Common myeloid progenitor, CD34-positive (primary cell): ENCODE data around the gene DDA1.

ENCODE experiments used
- CTCF ChIA-PET: fragments of 350-600 bp; sonication (Branson Sonifier 250); formaldehyde crosslinking; loops from one replicate; lab custom pipeline; 2021; ENCODE audit warnings: antibody characterized with exemption; lab: Charles Lee
- POLR2A ChIA-PET: fragments of 350-600 bp; sonication (Branson Sonifier 250); formaldehyde crosslinking; loops from one replicate; lab custom pipeline; 2021; ENCODE audit warnings: antibody characterized with exemption; lab: Charles Lee
- DNase-seq, 3 donors: peaks; one replicate each; pipeline versions ENCODE4 v3.0.0 to v3.0.0-alpha.2; 2013
- H3K27ac ChIP-seq, 2 experiments: 1 replicate in 1 of 2; 2 replicates in 1 of 2; pipeline ENCODE4 v1.7.0; 2013; ENCODE audit warnings: inconsistent platforms in 2 of 2, low read length in 2 of 2, mild to moderate bottlenecking in 2 of 2, low read depth in 1 of 2, moderate library complexity in 1 of 2; ENCODE audit not compliant: severe bottlenecking in 2 of 2, insufficient read depth in 1 of 2, poor library complexity in 1 of 2
- H3K27me3 ChIP-seq, 5 experiments: replicated peaks in 2 of 5; 1 replicate in 3 of 5; 2 replicates in 2 of 5; pipeline versions ENCODE4 v1.6.1 to v1.7.0; 2013; ENCODE audit warnings: low read length in 4 of 5, mild to moderate bottlenecking in 2 of 5, moderate library complexity in 2 of 5, inconsistent platforms in 1 of 5; ENCODE audit not compliant: insufficient read depth in 5 of 5, control insufficient read depth in 4 of 5
- H3K36me3 ChIP-seq, 4 experiments: 1 replicate in 2 of 4; 2 replicates in 2 of 4; pipeline versions ENCODE4 v1.6.1 to v1.7.0; 2013; ENCODE audit warnings: low read length in 3 of 4, control low read depth in 1 of 4, mild to moderate bottlenecking in 1 of 4; ENCODE audit not compliant: control insufficient read depth in 4 of 4, insufficient read depth in 4 of 4
- H3K4me1 ChIP-seq, 4 experiments: 1 replicate in 3 of 4; 2 replicates in 1 of 4; pipeline versions ENCODE4 v1.6.1 to v1.7.1; 2013; ENCODE audit warnings: low read length in 3 of 4, mild to moderate bottlenecking in 3 of 4, control low read depth in 1 of 4, inconsistent platforms in 1 of 4, moderate library complexity in 1 of 4; ENCODE audit not compliant: control insufficient read depth in 4 of 4, insufficient read depth in 4 of 4; ENCODE audit errors: control extremely low read depth in 1 of 4
- H3K4me3 ChIP-seq, 7 experiments: 1 replicate in 4 of 7; 2 replicates in 3 of 7; pipeline versions ENCODE4 v1.5.1 to v1.7.0; 2013; ENCODE audit warnings: mild to moderate bottlenecking in 7 of 7, low read length in 6 of 7, moderate library complexity in 6 of 7, inconsistent platforms in 2 of 7, low read depth in 2 of 7, control low read depth in 1 of 7; ENCODE audit not compliant: insufficient read depth in 4 of 7, control insufficient read depth in 1 of 7; ENCODE audit errors: extremely low read depth in 1 of 7
- H3K9me3 ChIP-seq, 5 experiments: 1 replicate in 4 of 5; 2 replicates in 1 of 5; pipeline versions ENCODE4 v1.6.1 to v1.7.1; 2013; ENCODE audit warnings: low read length in 4 of 5, mild to moderate bottlenecking in 2 of 5, inconsistent platforms in 1 of 5, low read depth in 1 of 5, moderate library complexity in 1 of 5; ENCODE audit not compliant: control insufficient read depth in 4 of 5, insufficient read depth in 2 of 5; ENCODE audit errors: control extremely low read depth in 1 of 5
- WGBS: methylation state at CpG from one replicate; pipeline ENCODE4 v1.1.5; 2013; ENCODE audit not compliant: insufficient coverage; 5-methylcytosine and 5-hydroxymethylcytosine counted together

Gene DDA1

GRCh38 chr19:17279436-17279835 is 29.9 kb upstream of the DDA1 start:
- DNase-seq, result no peak
- Histone ChIP-seq H3K27me3 (no peaks in the 10 kb centered on the region), H3K4me1 (peaks cover 0 to 20% (median 18%) of the 10 kb centered on the region in 4 experiments), H3K4me3 (no peak overlapping the region), H3K27ac (no peak overlapping the region), H3K36me3 (peaks cover 5 to 53% (median 33%) of the 10 kb centered on the region in 4 experiments), H3K9me3 (no peaks in the 10 kb centered on the region)
- POLR2A ChIA-PET, result no interaction called here
- CTCF ChIA-PET, result interaction anchor here (0.9 to 17.5 kb wide), 2 partner anchors 18 to 28 kb away, joined by 4 to 183 read pairs; partner anchors contain the start of genes BABAM1 and USHBP1
- WGBS, result no CpG with 5 or more reads among the region's 3 CpGs

GRCh38 chr19:17281391-17282304 is 27.7 kb upstream of the DDA1 start, which contains the start of gene ANKLE1:
Gene ANKLE1 (plus strand): TSS chr19:17281901. CDS start chr19:17281921, 20 bp downstream.
- H3K27me3 ChIP-seq, result no peaks in the 10 kb centered on the region
- peak in 2 of 3 donors; percentile 72 to 85 for DNase-seq
- ChIA-PET POLR2A (no interaction called here), CTCF (interaction anchor here (0.6 to 17.5 kb wide), 9 partner anchors 10 to 213 kb away, joined by 3 to 183 read pairs (median 4); partner anchors contain the start of genes BABAM1, OCEL1 and USHBP1)
- peak within 1 kb of the TSS; percentile 19 to 74 (median 61) for H3K4me3 ChIP-seq
- no peak within 1 kb of the TSS for H3K27ac ChIP-seq
- WGBS, result 6% methylated on average over 66 of the region's 75 CpGs
- H3K9me3 ChIP-seq, result no peaks in the 10 kb centered on the region
- peaks cover 0 to 20% (median 18%) of the 10 kb centered on the region in 4 experiments for H3K4me1 ChIP-seq
- peaks cover 3 to 49% (median 22%) of the 10 kb centered on the region in 4 experiments for H3K36me3 ChIP-seq

GRCh38 chr19:17282488-17283125 is 26.8 kb upstream of the DDA1 start:
- Histone ChIP-seq H3K27ac (no peak overlapping the region), H3K4me1 (peaks cover 0 to 20% (median 18%) of the 10 kb centered on the region in 4 experiments), H3K27me3 (no peaks in the 10 kb centered on the region), H3K4me3 (peak overlapping the region; percentile 19 to 74 (median 61)), H3K36me3 (peaks cover 0 to 42% (median 13%) of the 10 kb centered on the region in 4 experiments), H3K9me3 (no peaks in the 10 kb centered on the region)
- peak; percentile 77 to 84 (median 82) for DNase-seq
- 3% methylated on average over 42 of the region's 45 CpGs for WGBS
- CTCF ChIA-PET, result interaction anchor here (0.6 to 17.5 kb wide), 11 partner anchors 9 to 490 kb away, joined by 3 to 183 read pairs (median 10); partner anchors contain the start of genes BABAM1, OCEL1 and USHBP1
- POLR2A ChIA-PET, result no interaction called here

GRCh38 chr19:17283504-17283996 is 25.8 kb upstream of the DDA1 start:
- POLR2A ChIA-PET, result no interaction called here
- Histone ChIP-seq H3K27me3 (no peaks in the 10 kb centered on the region), H3K36me3 (peaks cover 0 to 39% (median 11%) of the 10 kb centered on the region in 4 experiments), H3K4me3 (peak overlapping the region in 1 of 7 experiments; percentile 8), H3K27ac (no peak overlapping the region), H3K9me3 (no peaks in the 10 kb centered on the region), H3K4me1 (peaks cover 0 to 20% (median 18%) of the 10 kb centered on the region in 4 experiments)
- CTCF ChIA-PET, result interaction anchor here (0.6 to 17.5 kb wide), 14 partner anchors 8 to 998 kb away, joined by 3 to 183 read pairs (median 5); partner anchors contain the start of genes BABAM1, JUND, OCEL1 and USHBP1
- WGBS, result 100% methylated on average over 3 of the region's 7 CpGs
- DNase-seq, result no peak

- Histone ChIP-seq H3K27ac (no peak overlapping the region), H3K9me3 (no peaks in the 10 kb centered on the region), H3K27me3 (no peaks in the 10 kb centered on the region), H3K4me3 (no peak overlapping the region), H3K36me3 (peaks cover 0 to 30% (median 9%) of the 10 kb centered on the region in 4 experiments), H3K4me1 (peaks cover 0 to 25% (median 18%) of the 10 kb centered on the region in 4 experiments)
- ChIA-PET POLR2A (no interaction called here), CTCF (interaction anchor here (1.1 to 17.5 kb wide), 2 partner anchors 14 to 24 kb away, joined by 3 to 183 read pairs; partner anchors contain the start of genes BABAM1 and USHBP1)
- 93% methylated on average over 17 of the region's 18 CpGs for WGBS
- DNase-seq, result no peak
These were observed 23.8 kb upstream of the DDA1 start for GRCh38 chr19:17285415-17286135.

- H3K4me1 ChIP-seq, result peaks cover 0 to 24% (median 17%) of the 10 kb centered on the region in 4 experiments
- H3K4me3 ChIP-seq, result no peak overlapping the region
- ChIA-PET CTCF (interaction anchor here (0.8 to 17.5 kb wide), 2 partner anchors 23 to 25 kb away, joined by 3 to 183 read pairs; partner anchors contain the start of genes BABAM1, DDA1 and USHBP1), POLR2A (no interaction called here)
- H3K9me3 ChIP-seq, result no peaks in the 10 kb centered on the region
- no peak overlapping the region for H3K27ac ChIP-seq
- H3K36me3 ChIP-seq, result peaks cover 0 to 30% (median 9%) of the 10 kb centered on the region in 4 experiments
- H3K27me3 ChIP-seq, result no peaks in the 10 kb centered on the region
- WGBS, result 97% methylated on average over 11 of the region's 11 CpGs
- DNase-seq, result no peak
These were observed 23.1 kb upstream of the DDA1 start for GRCh38 chr19:17286263-17286662.
